Ishikawa (cell line): ENCODE data around the gene MIEN1.

Experiments used
- RAD21 ChIP-seq: IDR thresholded peaks from 2 replicates; pipeline ENCODE4 v1.6.1; 2012; ENCODE audit warnings: low read depth
- TCF12 ChIP-seq: IDR thresholded peaks from 2 replicates; pipeline ENCODE4 v1.6.1; 2012; ENCODE audit warnings: low read depth

- TF ChIP-seq TCF12 (no peak), RAD21 (no peak)
Observed at GRCh38 chr17:39767147-39767546, 36.8 kb upstream of the MIEN1 start.
